Retina (tissue), 1 donor: ENCODE results near the gene BCAS4.

Source experiments
- DNase-seq: peaks from one replicate; pipeline ENCODE4 v3.0.0-alpha.2; 2016

BCAS4 gene

GRCh38 chr20:50916934-50917333 lies 122.1 kb downstream of the BCAS4 start:
- DNase-seq, result no peak

- DNase-seq, result no peak
These were observed 123.5 kb downstream of the BCAS4 start for GRCh38 chr20:50918403-50918802.

- DNase-seq, result no peak
These were observed 124.7 kb downstream of the BCAS4 start for GRCh38 chr20:50919567-50919966.

- DNase-seq, result no peak
These were observed 126.1 kb downstream of the BCAS4 start for GRCh38 chr20:50920997-50921396.

GRCh38 chr20:50921803-50922501 lies 127.1 kb downstream of the BCAS4 start:
- no peak for DNase-seq

GRCh38 chr20:50924261-50924920 lies 129.5 kb downstream of the BCAS4 start:
- DNase-seq, result no peak

GRCh38 chr20:50926530-50926929 lies 131.7 kb downstream of the BCAS4 start:
- no peak for DNase-seq
